RWPE1 (cell line): ENCODE measurements around the gene CXCL1.
A peak's percentile ranks its signal among the peaks of the same experiment; 100 is the strongest.

Experiments used
- CTCF ChIA-PET: fragments of 350-600 bp; sonication (Branson Sonifier 250); formaldehyde crosslinking; extraction: SDS; loops from one replicate; lab custom pipeline; 2021; lab: Yijun Ruan, JAX
- POLR2A ChIA-PET: fragments of 400-600 bp; formaldehyde crosslinking; extraction: SDS; loops from one replicate; lab custom pipeline; 2020; ENCODE audit warnings: antibody characterized with exemption; ENCODE audit not compliant: low non-redundant PET; lab: Yijun Ruan, JAX
- DNase-seq: peaks from one replicate; pipeline ENCODE4 v3.0.0; 2012; ENCODE audit warnings: low spot score
- H3K27ac ChIP-seq: fragments of 450-650 bp; 2 replicates; pipeline ENCODE4 v1.5.1; 2017
- CTCF ChIP-seq: fragments of 450-650 bp; conservative IDR thresholded peaks from 2 replicates; pipeline ENCODE4 v1.5.1; 2017; ENCODE audit warnings: low read depth, mild to moderate bottlenecking

The CXCL1 gene

GRCh38 chr4:73842696-73843095 is 26.5 kb upstream of the CXCL1 start:
- CTCF ChIA-PET = interaction anchor here (0.5 to 1.3 kb wide), 2 partner anchors 22 to 30 kb away, joined by 3 read pairs; no protein-coding TSS in a partner anchor
- no peak for TF ChIP-seq CTCF
- H3K27ac ChIP-seq = no peak overlapping the region
- POLR2A ChIA-PET = no interaction called here
- DNase-seq = no peak

GRCh38 chr4:73843369-73843768 is 25.8 kb upstream of the CXCL1 start:
- no peak for DNase-seq
- no peak overlapping the region for H3K27ac ChIP-seq
- TF ChIP-seq CTCF = no peak
- ChIA-PET POLR2A (interaction anchor here (0.7 kb wide), 1 partner anchor 64 kb away, joined by 3 read pairs; no protein-coding TSS in a partner anchor), CTCF (interaction anchor here (0.7 to 0.9 kb wide), 2 partner anchors 81 to 290 kb away, joined by 3 to 4 read pairs; no protein-coding TSS in a partner anchor)

GRCh38 chr4:73844345-73844744 is 24.8 kb upstream of the CXCL1 start:
- ChIA-PET POLR2A (no interaction called here), CTCF (interaction anchor here (0.7 kb wide), 1 partner anchor 398 kb away, joined by 3 read pairs; no protein-coding TSS in a partner anchor)
- H3K27ac ChIP-seq = no peak overlapping the region
- peak; percentile 49 for DNase-seq
- no peak for TF ChIP-seq CTCF

GRCh38 chr4:73844806-73845205 is 24.4 kb upstream of the CXCL1 start:
- TF ChIP-seq CTCF = no peak
- no peak overlapping the region for H3K27ac ChIP-seq
- ChIA-PET CTCF (interaction anchor here (0.7 kb wide), 1 partner anchor 399 kb away, joined by 3 read pairs; no protein-coding TSS in a partner anchor), POLR2A (no interaction called here)
- no peak for DNase-seq

- ChIA-PET POLR2A (no interaction called here), CTCF (no interaction called here)
- DNase-seq = no peak
- H3K27ac ChIP-seq = no peak overlapping the region
- no peak for TF ChIP-seq CTCF
These were observed 21.5 kb upstream of the CXCL1 start for GRCh38 chr4:73847526-73848182.

GRCh38 chr4:73848183-73848777 is 20.9 kb upstream of the CXCL1 start:
- ChIA-PET POLR2A (no interaction called here), CTCF (interaction anchor here (0.6 kb wide), 2 partner anchors 53 to 1703 kb away, joined by 3 read pairs; no protein-coding TSS in a partner anchor)
- TF ChIP-seq CTCF = no peak
- no peak overlapping the region for H3K27ac ChIP-seq
- DNase-seq = no peak
